ENCODE data around the gene PIKFYVE. TPM values are rescaled to one million over a fixed set of nuclear protein-coding genes. Genes with fewer than 3 reads are reported as not detected.

The PIKFYVE gene
- total and polyA plus RNA-seq, 4 donors: 5.7 to 46.9 (median 17.3) TPM

GRCh38 chr2:208285853-208286252 is 19.8 kb downstream of the PIKFYVE start:
- H3K4me3 ChIP-seq: no peak overlapping the region
- no peak overlapping the region for H3K27ac ChIP-seq (ENCODE audit: low read depth in 1 of 2, low read length in 1 of 2)
- no peak for ATAC-seq (ENCODE audit: insufficient read depth, low FRiP score)
- H3K4me1 ChIP-seq (ENCODE audit: control insufficient read depth in 5 of 5, insufficient read depth in 5 of 5, low read length in 5 of 5): peaks cover 0 to 6% (median 0%) of the 10 kb centered on the region in 5 donors
- H3K27me3 ChIP-seq (ENCODE audit: control insufficient read depth in 3 of 3, insufficient read depth in 3 of 3, low read length in 2 of 3): no peaks in the 10 kb centered on the region
- WGBS, 2 donors: 59 to 71% methylated on average over 4 of the region's 4 CpGs
- TF ChIP-seq CTCF (IDR thresholded peaks at IDR 0.05; ENCODE audit: control extremely low read depth, extremely low read depth): no peak
- no peak overlapping the region for H3K9ac ChIP-seq (ENCODE audit: insufficient read depth in 1 of 2, low read length in 2 of 2)
- H3K9me3 ChIP-seq (ENCODE audit: control insufficient read depth in 4 of 4, insufficient read depth in 3 of 4, low read length in 3 of 4): no peaks in the 10 kb centered on the region
- DNase-seq: no peak
- H3K36me3 ChIP-seq (ENCODE audit: control insufficient read depth in 4 of 4, insufficient read depth in 4 of 4, low read length in 4 of 4): peaks cover 8 to 39% (median 30%) of the 10 kb centered on the region in 4 donors

- ATAC-seq (ENCODE audit: insufficient read depth, low FRiP score) (no peak), DNase-seq (no peak)
- Histone ChIP-seq H3K36me3 (ENCODE audit: control insufficient read depth in 4 of 4, insufficient read depth in 4 of 4, low read length in 4 of 4) (peaks cover 8 to 33% (median 20%) of the 10 kb centered on the region in 4 donors), H3K4me3 (no peak overlapping the region), H3K9ac (ENCODE audit: insufficient read depth in 1 of 2, low read length in 2 of 2) (no peak overlapping the region), H3K9me3 (ENCODE audit: control insufficient read depth in 4 of 4, insufficient read depth in 3 of 4, low read length in 3 of 4) (no peaks in the 10 kb centered on the region), H3K27me3 (ENCODE audit: control insufficient read depth in 3 of 3, insufficient read depth in 3 of 3, low read length in 2 of 3) (no peaks in the 10 kb centered on the region), H3K27ac (ENCODE audit: low read depth in 1 of 2, low read length in 1 of 2) (no peak overlapping the region), H3K4me1 (ENCODE audit: control insufficient read depth in 5 of 5, insufficient read depth in 5 of 5, low read length in 5 of 5) (peaks cover 0 to 3% (median 0%) of the 10 kb centered on the region in 5 donors)
- 74 to 80% methylated on average over 4 of the region's 4 CpGs for WGBS, 2 donors
- no peak for TF ChIP-seq CTCF (IDR thresholded peaks at IDR 0.05; ENCODE audit: control extremely low read depth, extremely low read depth)
These were observed 28.5 kb downstream of the PIKFYVE start for GRCh38 chr2:208294482-208295024.

- H3K27ac ChIP-seq (ENCODE audit: low read depth in 1 of 2, low read length in 1 of 2): no peak overlapping the region
- DNase-seq (no peak), ATAC-seq (ENCODE audit: insufficient read depth, low FRiP score) (no peak)
- H3K36me3 ChIP-seq (ENCODE audit: control insufficient read depth in 4 of 4, insufficient read depth in 4 of 4, low read length in 4 of 4): peaks cover 11 to 28% (median 14%) of the 10 kb centered on the region in 4 donors
- WGBS, 2 donors: 61 to 80% methylated on average over 4 of the region's 4 CpGs
- no peak for TF ChIP-seq CTCF (IDR thresholded peaks at IDR 0.05; ENCODE audit: control extremely low read depth, extremely low read depth)
- no peak overlapping the region for H3K4me3 ChIP-seq
- peaks cover 0 to 3% (median 0%) of the 10 kb centered on the region in 5 donors for H3K4me1 ChIP-seq (ENCODE audit: control insufficient read depth in 5 of 5, insufficient read depth in 5 of 5, low read length in 5 of 5)
- no peaks in the 10 kb centered on the region for H3K9me3 ChIP-seq (ENCODE audit: control insufficient read depth in 4 of 4, insufficient read depth in 3 of 4, low read length in 3 of 4)
- H3K27me3 ChIP-seq (ENCODE audit: control insufficient read depth in 3 of 3, insufficient read depth in 3 of 3, low read length in 2 of 3): no peaks in the 10 kb centered on the region
- no peak overlapping the region for H3K9ac ChIP-seq (ENCODE audit: insufficient read depth in 1 of 2, low read length in 2 of 2)
These were observed 29.8 kb downstream of the PIKFYVE start for GRCh38 chr2:208295834-208296233.

GRCh38 chr2:208296610-208297009 is 30.6 kb downstream of the PIKFYVE start:
- Histone ChIP-seq H3K36me3 (ENCODE audit: control insufficient read depth in 4 of 4, insufficient read depth in 4 of 4, low read length in 4 of 4) (peaks cover 12 to 30% (median 18%) of the 10 kb centered on the region in 4 donors), H3K4me3 (no peak overlapping the region), H3K9me3 (ENCODE audit: control insufficient read depth in 4 of 4, insufficient read depth in 3 of 4, low read length in 3 of 4) (no peaks in the 10 kb centered on the region), H3K27me3 (ENCODE audit: control insufficient read depth in 3 of 3, insufficient read depth in 3 of 3, low read length in 2 of 3) (no peaks in the 10 kb centered on the region), H3K4me1 (ENCODE audit: control insufficient read depth in 5 of 5, insufficient read depth in 5 of 5, low read length in 5 of 5) (peaks cover 0 to 3% (median 0%) of the 10 kb centered on the region in 5 donors), H3K9ac (ENCODE audit: insufficient read depth in 1 of 2, low read length in 2 of 2) (no peak overlapping the region), H3K27ac (ENCODE audit: low read depth in 1 of 2, low read length in 1 of 2) (no peak overlapping the region)
- ATAC-seq (ENCODE audit: insufficient read depth, low FRiP score) (no peak), DNase-seq (no peak)
- TF ChIP-seq CTCF (IDR thresholded peaks at IDR 0.05; ENCODE audit: control extremely low read depth, extremely low read depth): no peak
- 95 to 97% methylated on average over 2 of the region's 2 CpGs for WGBS, 2 donors
